Measurements from ENCODE around the gene ADGRG1.

The ADGRG1 gene

DNA sequence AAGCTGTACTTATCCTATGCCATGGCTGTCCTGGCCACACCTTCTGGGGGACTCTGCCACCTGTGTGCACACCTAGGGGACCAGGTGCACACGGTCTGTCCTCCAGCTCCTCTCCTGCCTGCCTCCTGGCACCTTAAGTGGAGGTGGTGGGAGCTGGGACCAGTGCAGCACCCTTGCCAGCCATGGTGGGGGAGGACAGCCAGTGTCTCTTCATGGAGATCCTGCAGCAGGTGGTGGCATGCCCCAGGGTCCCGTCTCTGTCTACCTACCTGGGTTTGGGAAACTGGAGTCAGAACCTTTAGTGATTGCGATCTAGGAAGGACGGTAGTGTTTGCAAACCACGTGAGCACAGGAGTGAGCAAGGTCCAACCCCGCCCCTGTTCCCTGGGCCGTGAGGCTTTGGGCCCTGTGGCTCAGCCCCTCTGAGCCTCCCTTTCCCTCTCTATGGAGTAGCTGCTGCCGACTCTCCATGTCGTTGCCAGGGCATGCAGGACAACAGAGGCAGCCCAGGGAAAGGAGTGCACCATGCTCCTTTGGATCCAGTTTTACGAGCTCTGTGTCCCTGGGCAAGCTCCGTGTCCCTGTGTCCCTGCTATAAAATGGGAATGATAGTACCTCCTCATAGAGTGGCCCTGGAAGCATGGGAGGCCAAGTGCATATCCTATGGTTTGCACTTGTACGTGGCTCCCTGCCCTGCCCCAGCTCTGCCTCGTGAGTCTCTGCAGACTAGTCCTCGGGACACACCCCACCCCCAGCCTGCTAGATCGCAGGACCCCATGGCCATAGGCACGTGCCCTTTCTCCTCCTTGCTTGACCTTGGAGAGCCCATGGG, 7.1 kb downstream of the ADGRG1 start:
- no peak for DNase-seq (ENCODE audit: low read depth, low spot score)

DNA sequence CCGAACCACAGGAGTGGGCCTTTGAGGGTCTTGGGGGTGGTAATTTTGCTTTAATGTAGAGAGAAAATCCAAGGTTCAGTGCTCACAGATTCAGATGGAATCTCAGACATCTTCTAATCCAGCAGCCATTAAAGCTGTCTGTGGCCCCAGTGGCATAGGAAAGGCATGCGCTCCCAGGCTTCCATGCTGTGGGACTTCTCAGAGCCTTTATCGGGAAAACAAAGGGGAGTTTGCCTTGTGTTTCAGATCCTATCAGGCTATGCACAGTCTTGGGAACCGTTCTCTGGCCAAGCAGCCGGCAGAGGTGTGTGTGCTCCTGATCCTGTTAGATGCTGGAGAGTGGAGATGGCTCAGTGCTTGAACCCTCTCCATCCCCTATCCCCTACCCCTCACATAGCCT, 7.8 kb downstream of the ADGRG1 start:
- DNase-seq (ENCODE audit: low read depth, low spot score), result no peak

DNA sequence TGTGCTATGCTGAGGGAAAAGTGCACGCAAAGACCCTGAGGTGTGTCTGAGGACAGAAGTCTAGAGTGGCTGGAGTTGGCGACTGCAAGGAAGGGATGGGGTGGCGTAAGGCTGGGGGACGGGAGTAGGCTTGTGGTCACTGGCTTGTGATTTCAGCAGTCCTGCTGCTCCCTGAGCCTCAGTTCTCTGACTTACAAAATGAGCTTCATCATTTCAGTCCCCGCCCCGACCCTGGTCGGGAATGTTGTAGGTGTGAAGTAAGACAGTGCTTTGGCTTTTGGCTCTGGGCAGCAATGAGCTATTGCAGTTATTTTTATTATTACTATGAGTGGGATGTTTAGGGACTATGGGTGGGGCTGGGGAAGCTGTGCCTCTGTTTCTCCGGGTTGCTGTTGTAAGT, 8.6 kb downstream of the ADGRG1 start:
- no peak for DNase-seq (ENCODE audit: low read depth, low spot score)

DNA sequence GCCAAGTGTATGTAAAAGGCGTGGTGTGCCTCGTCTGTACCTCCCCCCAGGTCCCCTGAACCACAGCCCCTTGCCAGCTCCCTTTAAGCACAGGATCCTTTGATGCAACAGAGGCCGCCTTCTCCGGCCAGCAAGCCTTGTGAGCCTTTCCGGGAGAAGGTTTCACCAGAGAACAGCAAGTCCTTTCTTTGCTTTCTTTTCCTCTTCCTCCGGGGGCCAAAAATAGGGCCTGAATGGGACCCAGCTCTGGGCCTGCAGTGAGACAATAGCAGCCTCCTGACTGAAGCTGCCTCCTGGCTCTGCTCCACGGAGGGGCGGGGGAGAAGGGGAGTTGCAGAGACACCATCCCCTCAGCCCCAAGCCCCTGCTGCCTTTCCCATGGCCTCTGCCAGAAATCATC, 9.0 kb downstream of the ADGRG1 start:
- DNase-seq (ENCODE audit: low read depth, low spot score), result no peak

DNA sequence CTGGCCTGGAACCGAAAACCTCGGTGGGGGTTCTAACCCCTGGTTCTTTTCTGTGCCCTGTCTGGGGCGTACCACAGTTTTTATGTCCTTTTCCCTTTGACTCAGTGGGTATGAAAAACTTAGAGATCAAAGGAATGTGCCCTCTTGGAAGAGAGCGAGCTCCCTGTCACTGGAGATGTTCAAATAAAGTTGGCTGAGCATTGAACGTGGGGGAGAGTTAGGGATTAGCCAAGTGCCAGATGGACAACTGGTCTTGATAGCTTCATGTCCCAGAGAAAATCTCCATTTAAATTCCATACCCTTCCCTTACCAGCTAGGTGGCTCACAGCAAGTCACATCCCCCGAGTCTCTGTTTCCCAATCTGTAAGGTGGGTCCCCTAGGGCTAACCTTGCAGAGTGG, 9.5 kb downstream of the ADGRG1 start:
- DNase-seq (ENCODE audit: low read depth, low spot score), result no peak

DNA sequence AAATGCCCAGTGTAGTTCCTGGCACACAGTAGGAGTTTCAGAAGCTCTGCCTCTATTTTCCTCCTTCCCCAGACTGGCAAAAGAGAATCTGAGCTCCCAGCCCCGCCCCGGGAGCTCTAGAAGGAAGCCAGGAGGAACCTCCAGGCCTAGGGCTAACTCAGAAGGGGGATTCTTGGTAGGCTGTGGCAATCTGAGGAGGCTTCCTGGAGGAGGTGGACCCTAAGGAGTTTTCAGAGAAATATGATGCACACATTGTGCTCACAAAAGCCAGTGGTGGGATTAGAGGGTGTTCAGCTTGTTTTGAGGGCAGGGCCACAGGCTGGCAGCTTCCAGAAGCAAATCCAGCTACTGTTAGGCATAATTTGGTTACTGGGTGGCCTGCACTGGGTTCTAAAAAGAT, 10.0 kb downstream of the ADGRG1 start:
- no peak for DNase-seq (ENCODE audit: low read depth, low spot score)

DNA sequence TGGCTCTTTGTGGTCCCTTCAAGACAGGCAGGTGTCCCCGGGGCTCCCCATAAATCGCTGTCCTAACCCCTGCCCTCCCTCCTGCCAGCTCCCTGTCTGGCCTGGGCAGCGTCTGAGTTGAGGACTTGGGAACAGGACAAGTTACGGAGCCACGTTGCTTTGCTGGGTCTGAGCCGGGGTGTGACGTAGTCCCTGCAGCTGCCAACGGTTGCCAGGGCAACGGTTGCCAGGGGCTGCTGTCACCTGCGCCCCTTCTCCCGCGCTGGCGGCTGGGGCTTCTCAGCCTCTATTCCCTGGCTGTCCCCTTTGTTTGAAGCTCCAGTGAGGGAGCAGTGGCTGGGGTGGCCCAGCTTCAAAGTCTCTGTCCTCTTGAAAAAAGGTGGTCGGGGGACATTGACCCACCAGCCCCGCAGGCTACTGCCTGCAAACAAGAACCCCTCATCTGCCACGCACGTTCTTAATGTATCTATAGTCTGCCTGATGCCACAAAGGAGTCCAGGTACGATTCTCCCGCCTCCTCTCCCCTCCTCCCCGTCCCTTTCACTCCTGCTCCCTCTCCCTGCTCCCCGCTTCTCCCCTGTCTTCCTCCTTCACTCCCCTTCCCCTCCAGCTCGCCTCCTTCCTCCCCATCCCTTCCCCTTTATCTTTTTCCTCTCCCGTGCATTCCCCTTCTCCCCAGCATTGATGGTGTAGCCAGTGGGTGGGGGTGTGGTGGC, 10.9 kb downstream of the ADGRG1 start:
- peak; percentile 47 for DNase-seq (ENCODE audit: low read depth, low spot score)

DNA sequence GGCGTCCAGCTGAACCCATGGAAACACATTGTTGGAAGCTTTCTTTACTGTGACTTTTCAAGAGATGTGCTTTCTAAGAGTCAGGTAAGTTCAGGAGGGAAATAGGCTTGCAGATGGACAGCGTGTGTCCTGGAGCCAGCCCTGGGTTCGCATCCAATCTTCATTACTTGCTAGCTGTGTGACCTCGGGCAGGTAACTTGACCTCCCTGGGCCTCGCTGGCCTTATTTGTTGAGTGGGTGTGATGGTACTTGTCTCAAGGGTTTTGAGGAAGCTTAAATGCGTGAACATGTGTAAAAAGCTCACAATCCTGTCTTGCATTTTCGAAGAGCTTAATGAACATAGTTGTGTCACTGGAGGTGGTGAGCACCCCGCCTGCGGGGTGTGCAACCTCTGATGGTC, 11.8 kb downstream of the ADGRG1 start:
- no peak for DNase-seq (ENCODE audit: low read depth, low spot score)

DNA sequence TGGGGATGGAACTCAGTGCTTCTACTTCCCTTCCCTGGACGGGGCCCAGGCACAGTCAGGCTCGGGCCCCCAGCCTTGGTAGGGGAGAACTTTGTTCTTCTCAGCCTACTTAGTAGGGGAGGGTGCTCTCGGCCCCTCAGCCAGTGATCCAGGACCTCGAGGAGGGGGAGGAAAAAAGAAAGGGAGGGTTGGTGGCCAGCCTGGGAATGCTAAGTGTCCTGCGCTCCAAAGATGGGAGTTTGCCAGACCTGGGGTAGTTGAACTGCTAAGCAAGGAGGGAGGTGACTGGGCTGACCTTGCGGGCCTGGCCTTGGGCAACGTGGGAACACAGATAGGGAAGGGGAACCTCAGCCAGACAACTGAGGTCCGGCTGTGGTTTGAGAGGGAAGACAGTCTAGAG, 12.2 kb downstream of the ADGRG1 start:
- no peak for DNase-seq (ENCODE audit: low read depth, low spot score)

DNA sequence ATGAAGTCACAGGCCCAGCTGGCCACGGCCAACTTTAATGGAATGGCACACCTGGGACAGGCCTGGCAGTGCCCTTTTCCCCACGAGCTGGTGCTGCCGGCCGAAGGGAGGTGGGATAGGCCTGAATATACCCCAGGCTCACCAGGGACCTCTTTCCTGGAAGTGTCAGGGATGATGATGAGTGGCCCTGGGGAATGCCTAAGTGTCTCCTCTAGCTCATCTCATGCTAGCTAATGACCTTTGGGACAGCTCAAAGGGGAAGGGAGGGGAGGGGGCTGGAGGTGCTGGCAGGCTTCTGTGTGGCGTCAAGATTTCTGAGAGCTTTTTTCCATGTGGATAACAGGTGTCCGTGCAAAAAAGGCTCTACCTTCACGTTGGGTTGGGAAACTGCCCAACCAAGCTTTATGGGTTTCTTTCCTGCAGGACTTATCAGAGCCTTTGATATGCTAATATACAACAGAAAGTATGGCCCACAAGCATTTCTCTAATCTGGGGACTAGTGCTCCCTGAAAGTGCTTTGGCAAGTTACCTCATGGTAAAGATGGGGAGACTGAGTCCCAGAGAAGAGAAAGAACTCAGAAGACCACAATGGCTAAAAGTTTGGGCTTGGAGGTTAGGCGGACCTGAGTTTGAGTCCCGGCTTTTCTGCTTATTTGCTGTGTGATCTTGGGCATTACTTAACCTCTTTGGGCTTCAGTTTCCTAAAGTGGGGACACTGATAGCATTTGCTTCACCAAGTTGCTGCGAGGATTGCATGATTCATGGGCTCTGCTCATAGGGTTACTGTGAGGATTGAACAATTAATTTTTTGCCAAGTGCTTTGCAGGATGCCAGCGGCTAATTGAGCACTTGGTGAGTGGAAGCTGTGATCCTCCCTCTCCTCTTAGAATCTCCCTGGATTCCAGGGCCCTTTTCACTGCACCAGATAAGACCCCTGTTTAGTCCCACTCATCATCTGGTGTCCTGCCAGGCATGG, 14.0 kb downstream of the ADGRG1 start:
- DNase-seq (ENCODE audit: low read depth, low spot score), result no peak

DNA sequence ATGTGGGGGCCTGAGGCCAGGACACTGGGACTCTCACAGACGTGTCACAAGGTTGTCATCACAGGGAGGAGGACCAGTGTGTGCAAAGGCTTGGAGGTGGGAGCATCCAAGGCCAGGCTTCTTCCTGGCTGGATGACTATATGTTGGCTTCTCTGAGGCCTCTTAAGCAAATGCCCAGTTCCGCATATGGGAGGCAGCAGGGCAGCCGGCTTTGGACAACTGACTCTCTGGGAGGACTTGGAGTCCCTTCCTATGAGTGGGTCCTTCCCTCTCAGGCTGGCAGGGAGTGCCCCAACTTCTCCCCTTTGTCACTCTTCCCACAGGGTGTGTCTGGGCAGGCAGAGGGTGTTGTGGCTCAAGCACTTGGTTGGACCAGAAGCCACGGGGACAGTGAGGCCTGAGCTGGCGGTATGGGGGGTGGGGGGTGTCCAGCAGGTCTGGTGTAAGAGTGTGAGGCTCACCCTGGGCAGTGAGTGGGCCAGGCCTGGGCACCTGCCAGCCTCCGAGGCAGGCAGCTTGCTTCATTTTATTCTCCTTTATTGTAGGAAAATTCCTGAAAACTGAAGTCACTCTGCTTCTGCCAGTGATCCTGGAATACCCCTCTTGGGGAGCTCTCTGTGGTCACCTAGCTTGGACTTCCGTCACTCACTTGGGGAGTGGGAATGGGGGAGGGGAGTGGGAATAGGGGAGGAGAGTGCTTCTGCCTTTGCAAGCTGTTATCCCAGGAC, 14.9 kb downstream of the ADGRG1 start:
- DNase-seq (ENCODE audit: low read depth, low spot score), result no peak

DNA sequence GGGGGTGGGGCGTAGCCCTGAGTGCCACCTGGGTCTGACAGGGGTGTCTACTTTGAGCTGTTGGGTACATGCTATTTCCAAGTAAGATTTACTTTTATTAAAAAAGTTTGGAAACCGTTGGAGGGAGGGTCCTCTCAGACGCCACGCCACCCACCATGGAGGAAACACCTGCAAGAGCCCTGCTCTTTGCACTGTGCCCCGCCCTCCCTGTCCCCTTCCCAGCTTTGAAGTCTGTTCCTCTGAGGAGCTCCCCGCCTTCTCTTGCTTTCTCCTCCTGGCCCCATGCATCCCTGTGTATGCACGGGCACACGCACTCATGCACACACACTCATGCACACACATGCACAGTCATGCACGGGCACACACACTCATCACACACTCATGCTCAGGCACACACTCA, 15.5 kb downstream of the ADGRG1 start:
- DNase-seq (ENCODE audit: low read depth, low spot score), result no peak

DNA sequence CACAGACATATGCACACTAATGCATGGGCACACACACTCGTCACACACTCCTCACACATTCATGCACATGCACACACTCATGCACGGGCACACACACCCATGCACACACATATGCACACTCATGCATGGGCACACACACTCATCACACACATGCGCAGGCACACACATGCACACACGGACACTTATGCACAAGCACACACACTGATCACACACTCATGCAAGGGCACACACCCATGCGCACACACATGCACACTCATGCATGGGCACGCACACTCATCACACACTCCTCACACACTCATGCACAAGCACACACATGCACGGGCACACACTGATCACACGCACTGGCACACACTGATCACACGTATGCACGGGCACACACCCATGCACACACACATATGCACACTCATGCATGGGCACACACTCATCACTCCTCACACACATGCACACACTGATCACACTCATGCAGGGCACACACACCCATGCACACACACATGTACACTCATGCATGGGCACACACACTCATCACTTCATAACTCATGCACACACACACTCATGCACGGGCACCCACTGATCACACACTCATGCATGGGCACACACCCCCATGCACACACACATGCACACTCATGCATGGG, 16.1 kb downstream of the ADGRG1 start:
- DNase-seq (ENCODE audit: low read depth, low spot score), result no peak

DNA sequence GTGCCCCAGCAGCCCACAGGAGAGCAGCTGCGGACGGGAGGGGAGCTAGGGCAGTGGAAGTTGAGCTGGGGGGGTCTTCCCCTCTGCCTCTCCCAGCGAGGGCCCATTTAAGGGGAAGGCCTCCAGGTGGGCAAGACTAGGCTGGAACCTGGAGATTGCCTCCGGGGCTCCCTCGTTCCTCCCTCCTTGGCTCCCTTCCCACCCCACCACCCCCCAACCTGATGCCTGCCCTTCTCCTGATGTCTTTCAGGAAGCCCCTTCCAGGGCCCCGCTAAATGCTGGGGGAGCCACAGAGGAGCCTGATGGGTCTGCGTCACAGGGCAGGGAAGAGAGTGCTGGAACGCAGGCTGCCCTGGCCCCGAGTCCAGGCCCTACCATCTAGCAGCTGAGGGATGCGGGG, 16.7 kb downstream of the ADGRG1 start:
- no peak for DNase-seq (ENCODE audit: low read depth, low spot score)

DNA sequence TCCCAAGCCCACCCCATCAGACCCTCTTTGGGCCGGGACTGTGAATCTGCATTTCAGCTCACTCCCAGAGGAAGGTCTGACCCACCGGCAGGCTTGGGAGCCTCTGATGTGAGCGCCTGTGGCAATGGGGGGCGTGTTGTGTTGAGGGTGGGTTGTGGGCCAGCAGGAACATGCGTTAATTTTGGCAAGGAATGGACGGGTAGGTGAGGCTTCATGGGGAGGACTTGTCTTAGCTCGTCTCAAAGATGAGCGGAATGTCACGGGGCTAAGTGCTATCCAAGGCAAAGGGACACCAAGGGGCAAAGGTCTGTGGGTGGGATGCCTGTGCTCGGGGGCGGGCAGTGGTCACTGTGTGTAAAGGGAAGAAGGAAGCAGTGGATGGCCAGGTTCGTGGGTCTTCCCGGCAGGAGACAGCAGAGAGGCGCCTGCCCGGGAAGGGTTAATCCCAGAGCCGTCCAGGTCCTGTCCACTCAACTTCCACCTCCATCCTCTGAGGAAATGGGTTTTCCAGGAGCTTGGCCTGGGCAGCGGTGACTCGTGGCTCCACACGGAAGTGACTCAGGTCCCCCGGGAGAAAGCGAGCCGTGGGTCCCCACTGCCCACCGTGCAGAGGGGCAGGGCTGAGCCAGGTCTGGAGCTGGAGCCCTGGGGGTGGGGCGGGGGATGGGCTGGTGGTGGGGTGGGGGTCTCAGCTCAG, 17.4 kb downstream of the ADGRG1 start:
- DNase-seq (ENCODE audit: low read depth, low spot score), result no peak

DNA sequence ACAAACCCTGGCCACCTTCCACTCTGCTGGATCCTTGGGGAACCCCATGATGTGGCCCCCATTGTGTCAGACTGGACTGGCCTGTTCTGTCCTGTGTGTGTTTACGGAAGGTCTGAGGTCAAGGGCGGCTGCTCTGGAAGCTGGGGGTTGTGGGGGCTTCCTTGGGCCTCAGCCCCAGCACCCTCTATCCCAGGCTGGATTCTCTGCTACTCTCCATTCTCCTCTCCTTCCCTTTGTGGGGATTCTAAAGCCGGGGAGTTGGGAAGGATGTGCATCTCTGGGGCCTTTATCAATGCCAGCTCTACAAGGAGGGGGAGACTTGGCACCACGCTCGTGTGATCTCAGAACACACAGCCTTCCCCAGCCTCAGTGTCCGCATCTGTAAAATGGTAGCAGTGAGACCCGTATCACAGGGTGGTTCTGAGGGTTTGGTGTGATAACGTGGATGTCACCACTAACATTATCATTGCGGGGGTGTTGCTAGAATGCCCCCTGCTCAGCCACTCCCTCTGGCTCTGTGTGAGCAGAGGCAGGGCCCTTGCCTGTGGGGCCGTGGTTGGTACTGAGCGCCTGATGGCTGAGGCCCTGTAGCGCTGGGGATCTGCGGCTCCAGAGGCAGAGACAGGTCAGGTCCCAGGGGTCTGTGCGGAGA, 18.1 kb downstream of the ADGRG1 start:
- no peak for DNase-seq (ENCODE audit: low read depth, low spot score)

DNA sequence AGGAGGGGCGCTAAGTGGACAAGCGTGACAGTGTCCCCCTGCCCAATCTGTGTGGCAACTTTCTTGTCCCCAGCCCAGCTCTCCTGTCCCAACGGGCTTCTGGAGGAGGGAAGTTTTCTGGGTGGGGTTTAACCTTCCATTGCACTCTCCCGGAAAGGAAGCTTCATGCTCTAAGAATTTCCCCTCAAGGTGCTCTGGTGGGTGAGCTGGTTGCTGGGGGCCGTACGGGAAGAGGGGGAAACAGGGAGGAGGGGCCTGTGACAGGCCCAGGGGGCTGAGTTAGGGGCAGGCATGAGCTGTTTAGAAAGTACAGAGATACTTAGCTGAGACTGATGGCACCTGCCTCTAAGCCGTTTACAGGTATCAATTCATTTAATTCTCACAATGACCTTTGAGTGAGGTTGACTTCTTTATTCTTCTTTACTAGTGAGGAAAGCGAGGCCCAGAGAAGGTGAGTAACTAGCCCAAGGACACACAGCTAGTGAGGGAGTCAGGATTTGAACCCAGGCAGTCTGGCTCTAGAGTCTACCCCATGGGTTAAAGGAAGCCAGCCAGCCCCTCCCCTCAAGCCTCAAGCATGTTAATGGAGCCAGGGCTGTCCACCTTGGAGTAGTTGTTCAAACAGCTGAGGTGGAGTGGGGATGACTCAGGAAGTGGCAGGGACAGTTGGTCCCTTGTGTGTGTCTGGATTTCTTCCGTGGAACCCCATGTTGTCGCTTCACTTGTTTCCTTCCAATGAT, 18.9 kb downstream of the ADGRG1 start:
- no peak for DNase-seq (ENCODE audit: low read depth, low spot score)

DNA sequence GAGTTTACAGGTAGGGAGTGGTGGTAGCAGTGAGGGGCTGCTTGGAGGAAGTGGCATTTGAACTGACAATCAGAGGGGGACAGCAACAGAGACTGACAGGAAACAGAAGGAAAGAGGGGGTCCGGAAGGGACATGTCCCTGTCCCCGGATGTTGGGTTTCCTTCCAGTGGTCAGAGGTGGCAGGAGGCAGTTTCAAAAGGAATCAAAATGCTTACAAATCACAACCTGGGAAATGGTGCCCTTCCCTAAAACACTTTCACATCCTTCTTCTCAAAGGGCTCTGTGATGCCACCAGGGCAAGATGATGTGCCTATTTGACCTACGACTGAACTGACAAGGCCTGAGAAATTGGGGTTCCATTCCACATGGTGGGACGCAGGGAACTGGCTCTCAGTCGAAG, 19.7 kb downstream of the ADGRG1 start:
- no peak for DNase-seq (ENCODE audit: low read depth, low spot score)
